GM19099 (cell line): Measurements from ENCODE around the gene RYR2.

Experiments
- POLR2A ChIP-seq: IDR thresholded peaks from 3 replicates; pipeline ENCODE4 v1.6.1; 2011; ENCODE audit warnings: low read depth; ENCODE audit not compliant: insufficient read length; ENCODE audit errors: extremely low read depth

RYR2 gene

GRCh38 chr1:237566581-237566980 is 524.6 kb downstream of the RYR2 start:
- TF ChIP-seq POLR2A = no peak

GRCh38 chr1:237568955-237569354 is 527.0 kb downstream of the RYR2 start:
- no peak for TF ChIP-seq POLR2A

GRCh38 chr1:237570530-237570929 is 528.5 kb downstream of the RYR2 start:
- no peak for TF ChIP-seq POLR2A

GRCh38 chr1:237574536-237574935 is 532.6 kb downstream of the RYR2 start:
- TF ChIP-seq POLR2A = no peak

GRCh38 chr1:237578540-237578939 is 536.6 kb downstream of the RYR2 start:
- no peak for TF ChIP-seq POLR2A

- no peak for TF ChIP-seq POLR2A
Measured at GRCh38 chr1:237580726-237581125, 538.7 kb downstream of the RYR2 start.

GRCh38 chr1:237583270-237583669 is 541.3 kb downstream of the RYR2 start:
- TF ChIP-seq POLR2A = no peak

GRCh38 chr1:237583756-237584155 is 541.8 kb downstream of the RYR2 start:
- no peak for TF ChIP-seq POLR2A

- no peak for TF ChIP-seq POLR2A
Measured at GRCh38 chr1:237590386-237590785, 548.4 kb downstream of the RYR2 start.

GRCh38 chr1:237591353-237591752 is 549.4 kb downstream of the RYR2 start:
- no peak for TF ChIP-seq POLR2A

GRCh38 chr1:237608433-237608832 is 566.4 kb downstream of the RYR2 start:
- TF ChIP-seq POLR2A = no peak

- no peak for TF ChIP-seq POLR2A
Measured at GRCh38 chr1:237610157-237610556, 568.2 kb downstream of the RYR2 start.

- TF ChIP-seq POLR2A = no peak
Measured at GRCh38 chr1:237613984-237614383, 572.0 kb downstream of the RYR2 start.

GRCh38 chr1:237619553-237619952 is 577.6 kb downstream of the RYR2 start:
- no peak for TF ChIP-seq POLR2A

GRCh38 chr1:237634922-237635321 is 592.9 kb downstream of the RYR2 start:
- no peak for TF ChIP-seq POLR2A

GRCh38 chr1:237638555-237638954 is 596.6 kb downstream of the RYR2 start:
- no peak for TF ChIP-seq POLR2A

- no peak for TF ChIP-seq POLR2A
Measured at GRCh38 chr1:237640011-237640671, 598.2 kb downstream of the RYR2 start.
